GM23338 (cell line): ENCODE data around the gene PDHX. TPM values are rescaled to one million over a fixed set of nuclear protein-coding genes. Genes with fewer than 3 reads are reported as not detected.
A peak's percentile ranks its signal among the peaks of the same experiment; 100 is the strongest.

ENCODE experiments used
- ATAC-seq: fragments of 200-7000 bp; cut with Tn5 transposase; 3 replicates; pipeline ENCODE4 v1.9.1; 2020
- DNase-seq: peaks from one replicate; pipeline ENCODE4 v3.0.0-alpha.2; 2015; ENCODE audit warnings: low spot score
- H2AFZ ChIP-seq: fragments of 200-600 bp; sonication (generic); 2 replicates; pipeline ENCODE4 v1.8.0; 2016; ENCODE audit warnings: antibody characterized with exemption, mild to moderate bottlenecking, moderate library complexity
- H3F3A ChIP-seq: fragments of 200-600 bp; sonication (generic); replicated peaks from 2 replicates; pipeline ENCODE4 v1.8.0; 2017; ENCODE audit warnings: antibody characterized with exemption, mixed run types, low read depth
- H3K27ac ChIP-seq: fragments of 200-600 bp; sonication (generic); 2 replicates; pipeline ENCODE4 v1.6.1; 2016; ENCODE audit warnings: low read depth
- H3K27me3 ChIP-seq: fragments of 200-600 bp; sonication (generic); 2 replicates; pipeline ENCODE4 v1.8.0; 2016; ENCODE audit warnings: mild to moderate bottlenecking, mixed run types, moderate library complexity; ENCODE audit not compliant: insufficient read depth
- H3K36me3 ChIP-seq: fragments of 200-600 bp; sonication (generic); 2 replicates; pipeline ENCODE4 v1.8.0; 2016; ENCODE audit warnings: mild to moderate bottlenecking; ENCODE audit not compliant: insufficient read depth
- H3K4me1 ChIP-seq: fragments of 200-600 bp; sonication (generic); 2 replicates; pipeline ENCODE4 v1.8.0; 2016; ENCODE audit warnings: mild to moderate bottlenecking, moderate library complexity; ENCODE audit not compliant: insufficient read depth
- H3K4me2 ChIP-seq: fragments of 200-600 bp; sonication (generic); 2 replicates; pipeline ENCODE4 v1.7.1; 2017; ENCODE audit warnings: mixed run types
- H3K4me3 ChIP-seq: fragments of 200-600 bp; sonication (generic); 2 replicates; pipeline ENCODE4 v1.6.1; 2016; ENCODE audit warnings: mixed run types
- H3K79me2 ChIP-seq: fragments of 200-600 bp; sonication (generic); replicated peaks from 2 replicates; pipeline ENCODE4 v1.8.0; 2017; ENCODE audit warnings: mild to moderate bottlenecking; ENCODE audit not compliant: insufficient read depth
- H3K9me2 ChIP-seq: fragments of 200-600 bp; sonication (generic); 2 replicates; pipeline ENCODE4 v1.8.0; 2017; ENCODE audit not compliant: insufficient read depth
- H4K20me1 ChIP-seq: fragments of 200-600 bp; sonication (generic); replicated peaks from 2 replicates; pipeline ENCODE4 v1.8.0; 2017; ENCODE audit warnings: mild to moderate bottlenecking; ENCODE audit not compliant: insufficient read depth
- H3K27ac Mint-ChIP-seq: 2 replicates; pipeline ENCODE4 v1.8.0; 2020; ENCODE audit warnings: inconsistent platforms, mild to moderate bottlenecking, moderate library complexity, mixed read lengths
- H3K27me3 Mint-ChIP-seq: 3 replicates; pipeline ENCODE4 v1.8.0; 2022; ENCODE audit warnings: low read depth, mild to moderate bottlenecking, moderate library complexity, mixed read lengths, inconsistent platforms; ENCODE audit not compliant: insufficient read depth, poor library complexity
- H3K36me3 Mint-ChIP-seq: 3 replicates; pipeline ENCODE4 v1.8.0; 2021; ENCODE audit warnings: low read depth, mild to moderate bottlenecking, inconsistent platforms, moderate library complexity, mixed read lengths
- H3K4me1 Mint-ChIP-seq: 3 replicates; pipeline ENCODE4 v1.8.0; 2020; ENCODE audit warnings: mild to moderate bottlenecking, inconsistent platforms, mixed read lengths
- H3K4me3 Mint-ChIP-seq: 3 replicates; pipeline ENCODE4 v1.8.0; 2021; ENCODE audit warnings: moderate library complexity, mild to moderate bottlenecking, inconsistent platforms, mixed read lengths
- H3K9me3 Mint-ChIP-seq: 3 replicates; pipeline ENCODE4 v1.8.0; 2020; ENCODE audit warnings: moderate library complexity, mild to moderate bottlenecking, inconsistent platforms, mixed read lengths
- CTCF ChIP-seq, 2 experiments: fragments of 200-600 bp in 1 of 2; sonication (generic) in 1 of 2; conservative IDR thresholded peaks; 2 replicates each; pipeline versions ENCODE4 v1.5.1 to v1.6.1; 2016 to 2017; ENCODE audit warnings: antibody characterized with exemption in 2 of 2, low read depth in 2 of 2, mild to moderate bottlenecking in 2 of 2, moderate library complexity in 1 of 2
- EZH2 ChIP-seq: fragments of 200-600 bp; sonication (generic); IDR thresholded peaks from one replicate; pipeline ENCODE4 v1.8.0; 2017; ENCODE audit warnings: antibody characterized with exemption, mild to moderate bottlenecking, low read depth; ENCODE audit not compliant: unreplicated experiment
- EZH2phosphoT487 ChIP-seq: fragments of 200-600 bp; sonication (generic); IDR thresholded peaks from one replicate; pipeline ENCODE4 v1.8.1; 2018; ENCODE audit warnings: antibody characterized with exemption; ENCODE audit not compliant: unreplicated experiment
- POLR2AphosphoS5 ChIP-seq: IDR thresholded peaks from 2 replicates; pipeline ENCODE4 v1.6.1; 2016; ENCODE audit warnings: antibody characterized with exemption, low read depth
- REST ChIP-seq: IDR thresholded peaks from one replicate; pipeline ENCODE4 v1.6.1; 2018; ENCODE audit warnings: antibody characterized with exemption; ENCODE audit not compliant: unreplicated experiment
- ZNF331 ChIP-seq: fragments of 250-450 bp; sonication (Bioruptor Pico); IDR thresholded peaks from 2 replicates; pipeline ENCODE4 v1.5.0; 2020; ENCODE audit warnings: low read depth, mild to moderate bottlenecking, moderate library complexity
- polyA plus RNA-seq: library from polyadenylated mRNA; unstranded; fragments of >200 nt; fragmentation: Nextera tagmentation; extraction: Ambion mirVana; gene quantifications from 2 replicates; pipeline ENCODE4 v1.2.1, GENCODE V29; 2016
- total RNA-seq: library from RNA; depleted of rRNA; stranded (reverse); fragments of >200 nt; shearing (Covaris generic); gene quantifications from 2 replicates; pipeline ENCODE4 v1.2.3, GENCODE V29; 2014

The PDHX gene
- total and polyA plus RNA-seq, 2 experiments from 2014 or later, result 36.9 to 40.2 TPM

- Histone ChIP-seq H3K4me3 (no peak overlapping the region), H3K27ac (no peak overlapping the region), H2AFZ (no peak overlapping the region), H3K36me3 (no peaks in the 10 kb centered on the region), H3K9me2 (peaks cover 6% of the 10 kb centered on the region), H3K79me2 (no peaks in the 10 kb centered on the region), H3K27me3 (no peaks in the 10 kb centered on the region), H3F3A (no peaks in the 10 kb centered on the region), H3K4me1 (peaks cover 14% of the 10 kb centered on the region; the same call in 1 of the 2 replicates), H4K20me1 (no peaks in the 10 kb centered on the region), H3K4me2 (no peak overlapping the region)
- ATAC-seq (no peak), DNase-seq (no peak)
- TF ChIP-seq EZH2 (no peak), CTCF (conservative IDR thresholded peaks at IDR 0.05; ENCODE audit: low read depth in 2 of 2) (no peak), ZNF331 (CRISPR knock-in tag) (no peak)
- Mint-ChIP-seq H3K27me3 (peaks cover 1% of the 10 kb centered on the region), H3K27ac (no peak overlapping the region), H3K4me1 (peaks cover 17% of the 10 kb centered on the region), H3K36me3 (no peaks in the 10 kb centered on the region), H3K4me3 (no peak overlapping the region), H3K9me3 (no peaks in the 10 kb centered on the region)
Observed at GRCh38 chr11:35009944-35010342, 93.5 kb downstream of the PDHX start.

- H3K4me1 ChIP-seq, result peaks cover 14% of the 10 kb centered on the region; the same call in 1 of the 2 replicates
- H3K79me2 ChIP-seq, result no peaks in the 10 kb centered on the region
- H3K27ac ChIP-seq, result no peak overlapping the region
- H3K27me3 Mint-ChIP-seq, result peaks cover 1% of the 10 kb centered on the region
- no peaks in the 10 kb centered on the region for H3K9me3 Mint-ChIP-seq
- no peaks in the 10 kb centered on the region for H3F3A ChIP-seq
- no peak overlapping the region for H3K4me3 ChIP-seq
- no peaks in the 10 kb centered on the region for H3K36me3 Mint-ChIP-seq
- H3K36me3 ChIP-seq, result no peaks in the 10 kb centered on the region
- no peaks in the 10 kb centered on the region for H4K20me1 ChIP-seq
- no peak overlapping the region for H3K4me3 Mint-ChIP-seq
- DNase-seq (peak; percentile 33), ATAC-seq (peak; percentile 61)
- H3K27ac Mint-ChIP-seq, result no peak overlapping the region
- no peak for TF ChIP-seq EZH2phosphoT487
- no peak for TF ChIP-seq POLR2AphosphoS5
- TF ChIP-seq REST, result no peak
- H3K27me3 ChIP-seq, result no peaks in the 10 kb centered on the region
- peaks cover 17% of the 10 kb centered on the region for H3K4me1 Mint-ChIP-seq
- no peak overlapping the region for H3K4me2 ChIP-seq
- H3K9me2 ChIP-seq, result peaks cover 6% of the 10 kb centered on the region
- no peak overlapping the region for H2AFZ ChIP-seq
Observed at GRCh38 chr11:35010654-35011053, 94.2 kb downstream of the PDHX start.
